SK-N-SH (cell line): Measurements from ENCODE around the gene FGF10. TPM values are rescaled to one million over a fixed set of nuclear protein-coding genes. Genes with fewer than 3 reads are reported as not detected.

Experiments used
- CTCF ChIA-PET: fragments of 300-600, 350-600 bp; formaldehyde crosslinking; extraction: SDS; loops from one replicate; lab custom pipeline; 2021; lab: Yijun Ruan, JAX
- POLR2A ChIA-PET: fragments of 350-600 bp; sonication (Branson Sonifier 250); formaldehyde crosslinking; extraction: SDS; loops from one replicate; lab custom pipeline; 2020; ENCODE audit warnings: antibody characterized with exemption, inconsistent platforms; lab: Yijun Ruan, JAX
- DNase-seq: peaks from one replicate; pipeline ENCODE4 v3.0.0; 2012
- H2AFZ ChIP-seq: fragments of 200-600 bp; sonication (generic); 2 replicates; pipeline ENCODE4 v1.8.1; 2016; ENCODE audit warnings: antibody characterized with exemption, mild to moderate bottlenecking, low read depth
- H3F3A ChIP-seq: fragments of 200-600 bp; sonication (generic); replicated peaks from 2 replicates; pipeline ENCODE3; 2016; ENCODE audit warnings: antibody characterized with exemption, mild to moderate bottlenecking; ENCODE audit not compliant: insufficient read depth
- H3K27ac ChIP-seq, 2 experiments: fragments of 200-500 bp in 1 of 2; fragments of 200-600 bp in 1 of 2; sonication (Bioruptor generic) in 1 of 2; sonication (generic), shearing (Covaris generic) in 1 of 2; 2 replicates each; pipeline versions ENCODE4 v1.5.1 to v1.6.1; 2014 to 2016; ENCODE audit warnings: low read depth in 2 of 2, inconsistent platforms in 1 of 2, low read length in 1 of 2, mild to moderate bottlenecking in 1 of 2, mixed read lengths in 1 of 2
- H3K27me3 ChIP-seq: fragments of 200-600 bp; sonication (generic), shearing (Covaris generic); 2 replicates; pipeline ENCODE4 v1.6.1; 2016; ENCODE audit warnings: mixed run types; ENCODE audit not compliant: insufficient read depth
- H3K36me3 ChIP-seq, 2 experiments: fragments of 200-500 bp in 1 of 2; fragments of 200-600 bp in 1 of 2; sonication (Bioruptor generic) in 1 of 2; sonication (generic) in 1 of 2; replicated peaks in 1 of 2; 2 replicates each; pipeline versions ENCODE3 to v1.5.1; 2014 to 2016; ENCODE audit warnings: low read length in 1 of 2, mild to moderate bottlenecking in 1 of 2; ENCODE audit not compliant: insufficient read depth in 2 of 2, control insufficient read depth in 1 of 2
- H3K4me1 ChIP-seq, 2 experiments: fragments of 200-500 bp in 1 of 2; fragments of 200-600 bp in 1 of 2; sonication (Bioruptor generic) in 1 of 2; sonication (generic), shearing (Covaris generic) in 1 of 2; 2 replicates each; pipeline versions ENCODE4 v1.5.1 to v1.6.1; 2014 to 2016; ENCODE audit warnings: low read depth in 1 of 2, low read length in 1 of 2, mixed run types in 1 of 2; ENCODE audit not compliant: insufficient read depth in 2 of 2, control insufficient read depth in 1 of 2
- H3K4me2 ChIP-seq: fragments of 200-600 bp; sonication (generic), shearing (Covaris generic); 2 replicates; pipeline ENCODE4 v1.6.1; 2017; ENCODE audit warnings: mixed run types
- H3K4me3 ChIP-seq, 2 experiments: fragments of 200-500 bp in 1 of 2; fragments of 200-600 bp in 1 of 2; sonication (Bioruptor generic) in 1 of 2; sonication (generic), shearing (Covaris generic) in 1 of 2; 2 replicates each; pipeline versions ENCODE4 v1.5.1 to v1.8.1; 2014 to 2016; ENCODE audit warnings: low read depth in 2 of 2, inconsistent platforms in 1 of 2, low read length in 1 of 2, mild to moderate bottlenecking in 1 of 2, mixed read lengths in 1 of 2, moderate library complexity in 1 of 2
- H3K79me2 ChIP-seq: fragments of 200-600 bp; sonication (generic); 2 replicates; pipeline ENCODE4 v1.8.1; 2017; ENCODE audit warnings: mild to moderate bottlenecking; ENCODE audit not compliant: insufficient read depth
- H3K9ac ChIP-seq: fragments of 200-600 bp; sonication (generic); 2 replicates; pipeline ENCODE4 v1.6.1; 2017; ENCODE audit warnings: mixed run types
- H3K9me2 ChIP-seq: fragments of 200-600 bp; sonication (generic); 2 replicates; pipeline ENCODE4 v1.6.1; 2017; ENCODE audit warnings: mixed run types
- H3K9me3 ChIP-seq: fragments of 200-600 bp; sonication (generic); 2 replicates; pipeline ENCODE4 v1.6.1; 2017; ENCODE audit warnings: mixed run types, mild to moderate bottlenecking, moderate library complexity
- H4K20me1 ChIP-seq: fragments of 200-600 bp; sonication (generic); 2 replicates; pipeline ENCODE4 v1.6.1; 2017; ENCODE audit warnings: mild to moderate bottlenecking, mixed run types; ENCODE audit not compliant: insufficient read depth
- CHD2 ChIP-seq: fragments of 150-350 bp; IDR thresholded peaks from 2 replicates; pipeline ENCODE4 v1.6.1; 2018; ENCODE audit warnings: low read length; ENCODE audit not compliant: partially characterized antibody
- CTCF ChIP-seq: fragments of 200-600 bp; sonication (generic); IDR thresholded peaks from 2 replicates; pipeline ENCODE4 v1.6.1; 2017; ENCODE audit warnings: antibody characterized with exemption, mild to moderate bottlenecking, moderate library complexity
- FOSL2 ChIP-seq: IDR thresholded peaks from 2 replicates; pipeline ENCODE4 v1.4.0; 2012; ENCODE audit warnings: low read depth, mild to moderate bottlenecking, moderate library complexity, borderline replicate concordance
- GABPA ChIP-seq: IDR thresholded peaks from 2 replicates; pipeline ENCODE4 v1.4.0; 2012; ENCODE audit warnings: low read depth, mild to moderate bottlenecking
- GATA2 ChIP-seq: sonication (generic); formaldehyde crosslinking; IDR thresholded peaks from 2 replicates; pipeline ENCODE4 v1.5.0; 2020; ENCODE audit warnings: mild to moderate bottlenecking, missing genetic modification reagents
- JUND ChIP-seq: IDR thresholded peaks from 2 replicates; pipeline ENCODE4 v1.4.0; 2012
- USF2 ChIP-seq: fragments of 150-350 bp; IDR thresholded peaks from 2 replicates; pipeline ENCODE4 v1.6.1; 2017; ENCODE audit warnings: antibody characterized with exemption, low read length, low read depth, borderline replicate concordance
- YY1 ChIP-seq: IDR thresholded peaks from 2 replicates; pipeline ENCODE4 v1.4.0; 2012; ENCODE audit warnings: low read depth, mild to moderate bottlenecking
- whole genome bisulfite sequencing: methylation state at CpG from one replicate; pipeline ENCODE4 v1.1.6; 2017; ENCODE audit warnings: low lambda C conversion rate; 5-methylcytosine and 5-hydroxymethylcytosine counted together
- polyA plus RNA-seq, 3 experiments: library from polyadenylated mRNA; depleted of rRNA; stranded (reverse); fragments of >200 nt; gene quantifications; 2 replicates each; pipeline ENCODE4 v1.2.3, GENCODE V29; 2012
- TF ChIP-seq, protein P1 (sequence below): IDR thresholded peaks from 2 replicates; pipeline ENCODE4 v1.4.0; 2012; ENCODE audit warnings: low read depth, borderline replicate concordance
- TF ChIP-seq, protein P2 (sequence below): IDR thresholded peaks from 2 replicates; pipeline ENCODE4 v1.4.0; 2012; ENCODE audit warnings: low read depth, borderline replicate concordance
- TF ChIP-seq, protein P3 (sequence below): IDR thresholded peaks from 2 replicates; pipeline ENCODE4; 2012
- TF ChIP-seq, protein P4 (sequence below): IDR thresholded peaks from 2 replicates; pipeline ENCODE4 v1.4.0; 2012; ENCODE audit warnings: low read depth

FGF10 gene
- polyA plus RNA-seq, 1 of the 3 experiments (the other 2 are of a cell fraction): not detected

- no peak for TF ChIP-seq CTCF
These were observed 57.7 kb downstream of the FGF10 start (continued) for GRCh38 chr5:44331471-44332050.

DNA sequence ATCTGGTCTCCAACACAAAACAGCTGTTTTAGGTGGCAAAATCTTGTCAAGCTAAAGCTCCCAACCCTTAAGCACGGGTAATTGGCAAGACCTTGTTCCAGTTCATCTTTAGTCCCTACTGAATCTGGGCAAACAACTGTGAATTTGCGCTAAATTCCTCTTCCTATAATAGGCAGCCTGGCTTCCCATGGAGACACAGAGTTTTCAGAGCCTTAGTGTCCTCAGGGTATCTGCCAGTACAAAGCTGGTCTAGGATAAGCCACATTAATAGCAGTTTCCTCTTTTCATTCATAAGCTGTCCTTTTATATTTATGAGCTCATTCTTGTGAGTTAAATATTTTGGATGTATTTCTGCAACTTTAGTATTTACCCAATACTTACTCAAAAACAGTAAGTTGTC lies 59.5 kb downstream of the FGF10 start:
- Histone ChIP-seq H3K9ac (no peak overlapping the region), H3K27me3 (no peaks in the 10 kb centered on the region), H3K9me3 (no peaks in the 10 kb centered on the region), H3K36me3 (no peaks in the 10 kb centered on the region), H2AFZ (no peak overlapping the region), H3K79me2 (no peaks in the 10 kb centered on the region), H3K4me3 (no peak overlapping the region), H3K27ac (no peak overlapping the region), H3K9me2 (no peaks in the 10 kb centered on the region), H3K4me1 (no peaks in the 10 kb centered on the region), H3K4me2 (no peak overlapping the region), H3F3A (no peaks in the 10 kb centered on the region), H4K20me1 (no peaks in the 10 kb centered on the region)
- ChIA-PET POLR2A (no interaction called here), CTCF (interaction anchor here (1.1 kb wide), 1 partner anchor 10 kb away, joined by 3 read pairs; no protein-coding TSS in a partner anchor)
- DNase-seq: no peak
- no peak for TF ChIP-seq GABPA
- TF ChIP-seq CTCF: no peak
- TF ChIP-seq YY1: no peak
- TF ChIP-seq CHD2: no peak
- no peak for TF ChIP-seq GATA2 (CRISPR knock-in tag)
- TF ChIP-seq, protein P1, sequence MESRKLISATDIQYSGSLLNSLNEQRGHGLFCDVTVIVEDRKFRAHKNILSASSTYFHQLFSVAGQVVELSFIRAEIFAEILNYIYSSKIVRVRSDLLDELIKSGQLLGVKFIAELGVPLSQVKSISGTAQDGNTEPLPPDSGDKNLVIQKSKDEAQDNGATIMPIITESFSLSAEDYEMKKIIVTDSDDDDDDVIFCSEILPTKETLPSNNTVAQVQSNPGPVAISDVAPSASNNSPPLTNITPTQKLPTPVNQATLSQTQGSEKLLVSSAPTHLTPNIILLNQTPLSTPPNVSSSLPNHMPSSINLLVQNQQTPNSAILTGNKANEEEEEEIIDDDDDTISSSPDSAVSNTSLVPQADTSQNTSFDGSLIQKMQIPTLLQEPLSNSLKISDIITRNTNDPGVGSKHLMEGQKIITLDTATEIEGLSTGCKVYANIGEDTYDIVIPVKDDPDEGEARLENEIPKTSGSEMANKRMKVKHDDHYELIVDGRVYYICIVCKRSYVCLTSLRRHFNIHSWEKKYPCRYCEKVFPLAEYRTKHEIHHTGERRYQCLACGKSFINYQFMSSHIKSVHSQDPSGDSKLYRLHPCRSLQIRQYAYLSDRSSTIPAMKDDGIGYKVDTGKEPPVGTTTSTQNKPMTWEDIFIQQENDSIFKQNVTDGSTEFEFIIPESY: no peak
- TF ChIP-seq, protein P2, sequence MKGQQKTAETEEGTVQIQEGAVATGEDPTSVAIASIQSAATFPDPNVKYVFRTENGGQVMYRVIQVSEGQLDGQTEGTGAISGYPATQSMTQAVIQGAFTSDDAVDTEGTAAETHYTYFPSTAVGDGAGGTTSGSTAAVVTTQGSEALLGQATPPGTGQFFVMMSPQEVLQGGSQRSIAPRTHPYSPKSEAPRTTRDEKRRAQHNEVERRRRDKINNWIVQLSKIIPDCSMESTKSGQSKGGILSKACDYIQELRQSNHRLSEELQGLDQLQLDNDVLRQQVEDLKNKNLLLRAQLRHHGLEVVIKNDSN: no peak
- TF ChIP-seq FOSL2: no peak
- no peak for TF ChIP-seq JUND
- TF ChIP-seq, protein P3, sequence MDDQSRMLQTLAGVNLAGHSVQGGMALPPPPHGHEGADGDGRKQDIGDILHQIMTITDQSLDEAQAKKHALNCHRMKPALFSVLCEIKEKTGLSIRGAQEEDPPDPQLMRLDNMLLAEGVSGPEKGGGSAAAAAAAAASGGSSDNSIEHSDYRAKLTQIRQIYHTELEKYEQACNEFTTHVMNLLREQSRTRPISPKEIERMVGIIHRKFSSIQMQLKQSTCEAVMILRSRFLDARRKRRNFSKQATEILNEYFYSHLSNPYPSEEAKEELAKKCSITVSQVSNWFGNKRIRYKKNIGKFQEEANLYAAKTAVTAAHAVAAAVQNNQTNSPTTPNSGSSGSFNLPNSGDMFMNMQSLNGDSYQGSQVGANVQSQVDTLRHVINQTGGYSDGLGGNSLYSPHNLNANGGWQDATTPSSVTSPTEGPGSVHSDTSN: no peak
- TF ChIP-seq, protein P4, sequence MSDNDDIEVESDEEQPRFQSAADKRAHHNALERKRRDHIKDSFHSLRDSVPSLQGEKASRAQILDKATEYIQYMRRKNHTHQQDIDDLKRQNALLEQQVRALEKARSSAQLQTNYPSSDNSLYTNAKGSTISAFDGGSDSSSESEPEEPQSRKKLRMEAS: no peak
- TF ChIP-seq USF2: no peak
- WGBS: 4% methylated on average over 2 of the region's 2 CpGs
